ENCODE measurements around the gene FAM210A. TPM values are rescaled to one million over a fixed set of nuclear protein-coding genes. Genes with fewer than 3 reads are reported as not detected.

FAM210A gene
- total and polyA plus RNA-seq, 4 donors: 16.9 to 32.6 (median 20.1) TPM

DNA sequence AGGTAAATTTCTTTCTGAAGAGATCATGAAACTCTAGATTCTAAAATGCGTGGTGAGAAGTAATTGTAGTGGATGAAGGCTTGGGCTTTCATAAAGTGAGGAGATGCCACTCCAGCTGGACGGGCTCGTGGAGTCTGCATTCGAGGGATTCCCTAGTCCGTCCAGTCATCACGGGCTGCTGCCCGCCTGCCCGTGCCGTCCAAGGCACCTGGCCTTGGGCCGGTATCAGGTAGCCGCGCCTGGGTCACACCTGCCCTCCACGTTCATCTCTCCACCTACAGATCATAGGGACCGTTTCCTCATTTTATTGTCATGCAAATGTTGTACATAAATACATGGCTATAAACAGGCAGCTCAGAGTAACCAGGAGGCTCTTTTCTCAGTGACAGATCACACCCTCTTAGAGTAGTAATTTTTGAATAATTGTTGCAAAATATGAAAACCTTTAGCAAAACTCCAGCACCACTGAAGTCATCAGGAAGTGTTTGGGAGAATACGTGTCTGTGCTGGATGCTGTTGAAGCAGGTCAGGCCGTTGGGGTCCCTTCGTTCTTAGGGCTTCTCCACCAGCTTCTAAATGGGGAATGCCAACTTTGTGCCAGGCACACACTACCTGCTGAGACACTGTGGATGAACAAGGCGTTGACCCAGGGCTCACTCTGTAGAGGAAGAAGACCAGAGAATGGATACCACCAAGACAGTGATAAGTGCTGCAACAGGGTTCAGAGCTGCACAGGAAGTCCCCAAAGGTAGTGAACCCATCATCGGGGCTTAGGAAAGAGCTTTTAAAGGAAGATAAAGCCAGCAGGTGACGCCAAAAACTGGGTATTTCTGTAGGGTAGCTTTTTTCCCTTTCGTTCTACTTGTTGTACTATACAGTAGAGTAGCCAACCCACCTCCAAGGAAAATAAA is 112.5 kb downstream of the FAM210A start:
- H3K4me1 ChIP-seq (ENCODE audit: control insufficient read depth, insufficient read depth, low read length): peaks cover 40% of the 10 kb centered on the region
- no peaks in the 10 kb centered on the region for H3K9me3 ChIP-seq (ENCODE audit: control insufficient read depth, insufficient read depth, low read length)
- H3K36me3 ChIP-seq (ENCODE audit: control insufficient read depth, insufficient read depth, low read length): peaks cover 5% of the 10 kb centered on the region
- WGBS (ENCODE audit: insufficient coverage): 85% methylated on average over 14 of the region's 21 CpGs
- H3K4me3 ChIP-seq (ENCODE audit: low read depth, low read length): no peak overlapping the region
- no peak overlapping the region for H3K27ac ChIP-seq (ENCODE audit: low read depth, low read length)
- H3K27me3 ChIP-seq (ENCODE audit: control insufficient read depth, insufficient read depth, low read length): no peaks in the 10 kb centered on the region
- no peak for DNase-seq (ENCODE audit: low read depth in 4 of 6, low spot score in 6 of 6)

Small RNAs within 50 kb of the gene (small RNA-seq; reads per million reads assigned to genes)
- gene AP001525.1 (ENCODE audit: low replicate concordance): not detected
- not detected for gene RN7SL362P (ENCODE audit: low replicate concordance)

Other genes with a start within 250 kb of the FAM210A start
- gene RNMT, start 115 bp upstream of the FAM210A start, total RNA-seq: 10 to 100 TPM; 38.8 to 52.8 TPM
- gene RNMT, start 115 bp upstream of the FAM210A start, polyA plus RNA-seq (ENCODE audit: insufficient read length in 2 of 2): 10 to 100 TPM; 51.0 to 57.4 TPM
- gene MC5R, start 97.6 kb upstream of the FAM210A start, total RNA-seq: under 1 TPM; 0.22 to 0.30 TPM
- gene MC5R, start 97.6 kb upstream of the FAM210A start, polyA plus RNA-seq (ENCODE audit: insufficient read length in 2 of 2): under 1 TPM; 0.40 to 0.42 TPM
- gene MC2R, start 189.0 kb upstream of the FAM210A start, total RNA-seq: not detected
- not detected for gene MC2R, start 189.0 kb upstream of the FAM210A start, polyA plus RNA-seq (ENCODE audit: insufficient read length in 2 of 2)

Data from spinal cord (tissue), 10 donors.